ENCODE measurements around the gene ARMC2. TPM values are rescaled to one million over a fixed set of nuclear protein-coding genes. Genes with fewer than 3 reads are reported as not detected.
A peak's percentile ranks its signal among the peaks of the same experiment; 100 is the strongest.

The ARMC2 gene
- total and polyA plus RNA-seq, 4 donors, result 5.3 to 20.7 (median 8.9) TPM

DNA sequence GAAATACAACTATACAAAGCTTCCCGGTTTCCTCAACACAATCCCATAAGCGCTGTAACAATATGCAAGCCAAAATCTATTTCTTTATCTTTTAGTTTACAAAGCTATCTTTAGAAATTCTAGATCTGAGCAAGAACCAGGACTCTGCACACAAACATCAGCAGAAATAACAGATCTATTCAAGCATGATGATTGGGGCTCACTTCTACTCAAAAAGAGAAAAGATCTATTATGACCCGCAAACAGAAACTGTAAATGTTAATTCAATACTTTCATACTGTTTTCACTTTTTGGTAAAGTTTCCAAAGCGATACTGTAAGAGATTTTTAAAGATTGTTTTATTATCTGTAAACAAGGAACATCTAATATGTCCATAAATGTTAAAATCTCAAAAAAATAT is 159.8 kb downstream of the ARMC2 start:
- H3K27me3 ChIP-seq (ENCODE audit: control insufficient read depth in 1 of 2, insufficient read depth in 2 of 2, low read length in 1 of 2), result no peaks in the 10 kb centered on the region
- H3K9me3 ChIP-seq (ENCODE audit: control insufficient read depth, low read length), result no peaks in the 10 kb centered on the region
- no peak for DNase-seq
- H3K4me3 ChIP-seq (ENCODE audit: low read length in 2 of 2), result peak overlapping the region; percentile 18 to 31
- intact Hi-C loops (cut with DNase I), result loop anchor here in 1 of 2 donors (5.0 kb wide), 2 partner anchors 61 to 64 kb away; no protein-coding TSS in a partner anchor
- WGBS, 2 donors, result 73 to 84% methylated on average over 4 of the region's 4 CpGs
- no peaks in the 10 kb centered on the region for H3K36me3 ChIP-seq (ENCODE audit: control insufficient read depth in 1 of 2, insufficient read depth in 2 of 2, low read length in 1 of 2)
- no peaks in the 10 kb centered on the region for H3K4me1 ChIP-seq (ENCODE audit: control insufficient read depth in 1 of 2, insufficient read depth in 2 of 2, low read length in 2 of 2)
- no peak overlapping the region for H3K27ac ChIP-seq (ENCODE audit: low read depth in 1 of 2, low read length in 2 of 2)
- no peak for ATAC-seq (ENCODE audit: low FRiP score)

DNA sequence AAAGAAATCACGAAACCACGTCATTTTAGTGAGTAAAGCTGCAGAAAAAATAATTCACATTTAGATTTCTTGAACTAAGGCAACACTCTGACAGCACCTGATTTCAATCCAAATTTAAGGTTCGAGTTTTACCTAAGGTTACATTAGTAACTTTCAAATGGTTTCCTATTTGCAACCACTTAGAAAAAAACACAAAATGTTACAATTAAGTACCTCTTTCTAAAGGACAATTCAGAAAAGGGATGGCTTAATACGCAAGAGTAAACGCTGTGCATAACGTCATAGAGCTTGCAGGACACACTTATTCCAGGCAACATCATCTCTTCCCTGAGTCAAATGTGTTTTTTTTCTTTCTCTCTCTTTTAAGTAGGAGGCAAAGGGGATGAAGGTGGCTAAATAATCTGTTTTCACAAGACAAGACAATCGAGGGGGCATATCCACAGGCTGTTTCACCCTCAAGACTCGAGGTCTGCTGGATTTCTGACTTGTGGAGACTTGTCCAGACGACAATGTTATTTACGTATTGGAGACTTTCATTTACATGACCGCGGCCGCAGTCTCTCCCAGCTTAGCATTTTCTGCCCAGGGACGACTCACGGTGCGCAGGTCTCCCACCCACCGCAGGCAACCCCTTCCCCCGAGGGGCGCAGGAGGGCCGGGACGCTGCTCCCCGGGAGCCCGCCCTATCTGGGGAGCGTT is 160.5 kb downstream of the ARMC2 start:
- intact Hi-C loops (cut with DNase I), result loop anchor here in 1 of 2 donors (5.0 kb wide), 2 partner anchors 61 to 64 kb away; no protein-coding TSS in a partner anchor
- ATAC-seq (ENCODE audit: low FRiP score), result peak; percentile 61
- no peaks in the 10 kb centered on the region for H3K4me1 ChIP-seq (ENCODE audit: control insufficient read depth in 1 of 2, insufficient read depth in 2 of 2, low read length in 2 of 2)
- no peak for DNase-seq
- peak overlapping the region in 1 of 2 donors; percentile 58 for H3K27ac ChIP-seq (ENCODE audit: low read depth in 1 of 2, low read length in 2 of 2)
- no peaks in the 10 kb centered on the region for H3K9me3 ChIP-seq (ENCODE audit: control insufficient read depth, low read length)
- H3K4me3 ChIP-seq (ENCODE audit: low read length in 2 of 2), result peak overlapping the region; percentile 58 to 76
- no peaks in the 10 kb centered on the region for H3K27me3 ChIP-seq (ENCODE audit: control insufficient read depth in 1 of 2, insufficient read depth in 2 of 2, low read length in 1 of 2)
- WGBS, 2 donors, result 9 to 11% methylated on average over 24 of the region's 24 CpGs
- no peaks in the 10 kb centered on the region for H3K36me3 ChIP-seq (ENCODE audit: control insufficient read depth in 1 of 2, insufficient read depth in 2 of 2, low read length in 1 of 2)

DNA sequence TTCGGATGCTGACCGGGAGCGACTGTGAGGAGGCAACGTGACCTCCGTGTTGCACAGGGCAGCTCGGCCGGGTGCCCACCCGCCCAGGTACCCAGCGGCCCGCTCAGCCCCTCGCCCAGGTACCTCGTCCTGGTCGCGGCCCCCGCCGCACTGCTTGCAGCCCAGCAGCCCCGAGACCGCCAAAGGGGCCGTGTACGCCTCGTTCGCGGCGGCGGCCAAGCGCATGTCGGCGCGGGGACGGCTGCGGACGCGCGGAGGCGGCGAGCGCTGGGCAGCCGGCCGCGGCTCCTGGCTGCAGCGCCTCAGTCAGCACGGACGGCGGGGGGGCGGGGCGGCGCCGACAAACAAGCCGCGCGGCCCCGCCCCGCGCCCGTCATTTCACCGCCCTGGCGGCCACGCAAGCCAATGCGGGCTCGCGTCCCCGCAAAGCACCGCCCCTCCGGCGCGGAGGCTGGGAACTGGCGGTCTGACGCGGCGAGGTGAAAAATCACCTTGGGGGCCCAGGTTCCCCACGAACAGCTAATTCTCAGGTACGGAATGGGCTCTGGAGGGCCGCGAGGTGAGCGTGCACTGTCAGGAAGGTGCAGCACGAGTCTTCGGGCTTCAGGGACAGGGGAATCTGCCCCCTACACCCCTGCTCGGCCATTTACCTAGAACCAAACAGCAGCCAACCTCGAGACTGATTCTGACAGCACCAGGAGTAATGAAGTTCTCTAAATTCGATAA is 161.2 kb downstream of the ARMC2 start:
- no peaks in the 10 kb centered on the region for H3K4me1 ChIP-seq (ENCODE audit: control insufficient read depth in 1 of 2, insufficient read depth in 2 of 2, low read length in 2 of 2)
- intact Hi-C loops (cut with DNase I), result loop anchor here in 1 of 2 donors (5.0 kb wide), 2 partner anchors 62 to 63 kb away; no protein-coding TSS in a partner anchor
- 0% methylated on average over 67 to 80 of the region's 80 CpGs for WGBS, 2 donors

DNA sequence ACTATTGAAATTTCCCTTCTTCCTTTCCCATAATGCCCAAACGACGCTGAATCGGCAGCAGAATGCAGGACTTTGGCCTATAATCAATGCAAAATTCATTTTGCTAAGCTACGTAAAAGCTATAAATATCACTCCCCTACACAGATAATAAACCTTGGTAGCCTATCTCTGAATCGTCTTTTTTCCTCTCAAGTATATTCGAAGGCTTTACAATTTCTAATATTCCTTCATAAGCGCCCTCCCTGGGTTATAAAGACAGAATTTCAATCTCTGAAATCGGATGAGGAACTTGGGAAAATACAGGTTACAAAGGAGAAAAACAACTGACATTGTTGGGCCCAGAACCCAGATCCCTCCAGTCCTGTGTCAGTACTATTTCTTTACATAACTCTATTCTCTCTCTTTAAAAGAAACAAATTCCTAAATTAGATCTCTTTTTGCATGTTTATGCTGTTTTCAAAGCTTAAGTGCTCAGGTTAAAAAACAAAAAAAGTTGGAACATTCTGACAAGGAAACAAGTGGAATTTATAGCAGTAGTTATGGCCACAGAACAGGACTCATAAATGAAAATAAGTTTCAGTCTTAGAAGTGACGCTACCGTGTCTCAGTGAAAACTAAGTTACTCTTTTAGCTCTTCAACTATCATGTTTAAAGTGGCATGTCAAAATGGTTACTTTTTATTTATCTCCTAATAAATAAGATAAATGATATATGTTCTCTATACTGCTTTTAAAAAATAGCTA is 161.9 kb downstream of the ARMC2 start:
- Histone ChIP-seq H3K27ac (ENCODE audit: low read depth in 1 of 2, low read length in 2 of 2) (peak overlapping the region in 1 of 2 donors; percentile 94), H3K4me1 (ENCODE audit: control insufficient read depth in 1 of 2, insufficient read depth in 2 of 2, low read length in 2 of 2) (no peaks in the 10 kb centered on the region), H3K9me3 (ENCODE audit: control insufficient read depth, low read length) (no peaks in the 10 kb centered on the region), H3K4me3 (ENCODE audit: low read length in 2 of 2) (peak overlapping the region; percentile 53 to 81), H3K36me3 (ENCODE audit: control insufficient read depth in 1 of 2, insufficient read depth in 2 of 2, low read length in 1 of 2) (no peaks in the 10 kb centered on the region), H3K27me3 (ENCODE audit: control insufficient read depth in 1 of 2, insufficient read depth in 2 of 2, low read length in 1 of 2) (no peaks in the 10 kb centered on the region)
- intact Hi-C loops (cut with DNase I), result loop anchor here in 1 of 2 donors (5.0 kb wide), 2 partner anchors 62 to 63 kb away; no protein-coding TSS in a partner anchor
- no peak for DNase-seq
- ATAC-seq (ENCODE audit: low FRiP score), result peak; percentile 1
- WGBS, 2 donors, result 31% methylated on average over 10 of the region's 10 CpGs

More for the DNA sequence above, 161.2 kb downstream of the ARMC2 start:
- ATAC-seq (ENCODE audit: low FRiP score), result peak; percentile 97
- Histone ChIP-seq H3K4me3 (ENCODE audit: low read length in 2 of 2) (peak overlapping the region; percentile 76 to 81), H3K36me3 (ENCODE audit: control insufficient read depth in 1 of 2, insufficient read depth in 2 of 2, low read length in 1 of 2) (no peaks in the 10 kb centered on the region), H3K27ac (ENCODE audit: low read depth in 1 of 2, low read length in 2 of 2) (peak overlapping the region in 1 of 2 donors; percentile 94), H3K27me3 (ENCODE audit: control insufficient read depth in 1 of 2, insufficient read depth in 2 of 2, low read length in 1 of 2) (no peaks in the 10 kb centered on the region), H3K9me3 (ENCODE audit: control insufficient read depth, low read length) (no peaks in the 10 kb centered on the region)
- peak; percentile 97 for DNase-seq

DNA sequence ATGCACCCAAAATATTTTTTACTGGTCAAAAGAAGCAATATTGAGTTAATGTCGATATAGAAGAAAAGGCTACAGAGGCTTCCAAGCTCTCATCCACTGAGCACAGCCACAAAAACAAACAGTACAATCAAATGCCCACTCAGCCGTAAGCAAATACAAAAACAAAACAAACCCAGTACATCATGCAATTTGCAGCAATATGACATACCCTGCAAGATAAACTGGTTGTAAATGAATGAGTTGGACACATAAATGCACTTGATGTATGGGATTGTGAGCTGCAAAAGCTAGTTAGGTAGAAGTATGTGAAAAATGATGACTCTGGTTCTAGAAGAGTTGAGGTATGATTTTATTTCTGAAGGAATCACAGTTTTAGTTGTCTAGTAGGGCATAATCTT is 162.5 kb downstream of the ARMC2 start:
- Histone ChIP-seq H3K4me1 (ENCODE audit: control insufficient read depth in 1 of 2, insufficient read depth in 2 of 2, low read length in 2 of 2) (no peaks in the 10 kb centered on the region), H3K27ac (ENCODE audit: low read depth in 1 of 2, low read length in 2 of 2) (no peak overlapping the region), H3K36me3 (ENCODE audit: control insufficient read depth in 1 of 2, insufficient read depth in 2 of 2, low read length in 1 of 2) (no peaks in the 10 kb centered on the region), H3K4me3 (ENCODE audit: low read length in 2 of 2) (no peak overlapping the region), H3K27me3 (ENCODE audit: control insufficient read depth in 1 of 2, insufficient read depth in 2 of 2, low read length in 1 of 2) (no peaks in the 10 kb centered on the region), H3K9me3 (ENCODE audit: control insufficient read depth, low read length) (no peaks in the 10 kb centered on the region)
- no peak for ATAC-seq (ENCODE audit: low FRiP score)
- WGBS, 2 donors, result 81 to 94% methylated on average over 2 of the region's 2 CpGs
- no peak for DNase-seq
- intact Hi-C loops (cut with DNase I), result no loop called here

DNA sequence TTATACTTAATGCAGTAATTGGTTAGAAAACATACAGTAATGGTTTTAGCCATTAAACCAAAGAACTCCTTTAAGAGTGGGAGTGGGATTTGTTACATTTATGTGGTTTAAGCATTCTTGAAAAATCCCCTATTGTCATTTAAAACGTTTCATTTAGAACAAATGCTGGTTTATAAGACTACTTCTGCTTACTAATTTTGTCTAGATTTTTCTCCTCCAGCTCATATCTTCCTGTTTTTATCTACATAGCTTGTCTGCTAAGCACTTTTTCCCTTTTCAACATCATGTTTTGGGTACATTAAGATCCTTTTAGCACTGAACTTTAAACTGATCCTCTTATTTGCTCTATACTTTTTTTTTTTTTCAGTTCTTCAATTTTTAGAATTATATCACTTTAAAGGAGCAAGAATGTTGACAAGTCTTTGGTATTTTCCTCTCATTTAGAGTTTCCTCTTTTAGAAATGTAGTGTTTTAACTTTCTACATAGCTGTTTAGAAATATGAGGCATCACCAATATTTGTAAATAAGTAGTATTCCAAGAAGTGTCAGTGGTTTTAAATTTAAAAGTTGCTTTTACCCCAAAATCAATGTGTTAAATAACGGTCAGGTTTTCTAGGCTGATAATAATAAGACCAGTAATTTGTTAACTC is 165.6 kb downstream of the ARMC2 start:
- Histone ChIP-seq H3K27ac (ENCODE audit: low read depth in 1 of 2, low read length in 2 of 2) (no peak overlapping the region), H3K4me3 (ENCODE audit: low read length in 2 of 2) (no peak overlapping the region), H3K9me3 (ENCODE audit: control insufficient read depth, low read length) (no peaks in the 10 kb centered on the region), H3K4me1 (ENCODE audit: control insufficient read depth in 1 of 2, insufficient read depth in 2 of 2, low read length in 2 of 2) (no peaks in the 10 kb centered on the region), H3K27me3 (ENCODE audit: control insufficient read depth in 1 of 2, insufficient read depth in 2 of 2, low read length in 1 of 2) (no peaks in the 10 kb centered on the region), H3K36me3 (ENCODE audit: control insufficient read depth in 1 of 2, insufficient read depth in 2 of 2, low read length in 1 of 2) (no peaks in the 10 kb centered on the region)
- ATAC-seq (ENCODE audit: low FRiP score), result no peak
- no peak for DNase-seq
- 48 to 52% methylated on average over 2 of the region's 2 CpGs for WGBS, 2 donors
- intact Hi-C loops (cut with DNase I), result no loop called here

DNA sequence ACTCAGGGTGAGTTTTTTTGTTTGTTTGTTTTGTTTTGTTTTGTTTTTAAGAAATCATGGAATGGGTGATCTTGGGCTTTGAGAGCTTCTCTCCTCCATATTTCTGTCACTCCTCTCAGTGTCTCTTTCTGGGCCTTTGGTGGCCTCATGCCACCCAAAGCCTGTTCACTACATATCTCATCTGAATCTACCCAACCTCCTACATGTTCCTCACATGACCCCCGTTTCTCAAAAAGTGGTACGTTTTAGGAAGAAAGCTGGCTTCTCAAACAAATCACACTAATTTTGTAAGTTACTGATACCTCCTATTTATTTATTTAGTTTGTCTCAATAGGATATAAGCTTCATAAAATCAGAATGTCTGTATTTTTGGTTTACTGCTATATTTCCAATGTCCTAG is 166.4 kb downstream of the ARMC2 start:
- no peak overlapping the region for H3K4me3 ChIP-seq (ENCODE audit: low read length in 2 of 2)
- WGBS, 2 donors, result 60 to 95% methylated on average over 2 of the region's 2 CpGs
- no peak for DNase-seq
- no peaks in the 10 kb centered on the region for H3K9me3 ChIP-seq (ENCODE audit: control insufficient read depth, low read length)
- ATAC-seq (ENCODE audit: low FRiP score), result no peak
- H3K36me3 ChIP-seq (ENCODE audit: control insufficient read depth in 1 of 2, insufficient read depth in 2 of 2, low read length in 1 of 2), result no peaks in the 10 kb centered on the region
- no peaks in the 10 kb centered on the region for H3K27me3 ChIP-seq (ENCODE audit: control insufficient read depth in 1 of 2, insufficient read depth in 2 of 2, low read length in 1 of 2)
- H3K27ac ChIP-seq (ENCODE audit: low read depth in 1 of 2, low read length in 2 of 2), result no peak overlapping the region
- intact Hi-C loops (cut with DNase I), result no loop called here
- no peaks in the 10 kb centered on the region for H3K4me1 ChIP-seq (ENCODE audit: control insufficient read depth in 1 of 2, insufficient read depth in 2 of 2, low read length in 2 of 2)

DNA sequence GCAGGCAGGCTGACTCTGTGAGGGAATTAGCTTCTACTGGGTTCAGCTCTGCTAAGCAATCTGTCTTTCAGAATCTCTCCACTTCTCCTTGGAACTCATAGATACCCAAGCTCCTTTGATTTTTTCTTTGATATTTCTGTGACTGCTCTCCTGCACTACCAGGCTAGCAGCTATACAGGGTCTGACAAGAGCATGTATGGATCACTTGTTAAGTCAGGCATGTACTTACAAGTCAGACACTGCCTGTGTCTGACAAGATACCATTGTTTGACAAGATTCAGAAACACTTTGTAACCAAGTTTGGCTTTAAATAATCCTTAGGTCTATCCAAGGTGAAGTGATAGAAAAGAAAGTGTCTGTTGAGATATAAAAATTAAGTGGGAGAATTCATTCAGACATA is 167.0 kb downstream of the ARMC2 start:
- intact Hi-C loops (cut with DNase I), result no loop called here
- Histone ChIP-seq H3K9me3 (ENCODE audit: control insufficient read depth, low read length) (no peaks in the 10 kb centered on the region), H3K27me3 (ENCODE audit: control insufficient read depth in 1 of 2, insufficient read depth in 2 of 2, low read length in 1 of 2) (no peaks in the 10 kb centered on the region), H3K4me1 (ENCODE audit: control insufficient read depth in 1 of 2, insufficient read depth in 2 of 2, low read length in 2 of 2) (no peaks in the 10 kb centered on the region), H3K27ac (ENCODE audit: low read depth in 1 of 2, low read length in 2 of 2) (peak overlapping the region in 1 of 2 donors; percentile 14), H3K36me3 (ENCODE audit: control insufficient read depth in 1 of 2, insufficient read depth in 2 of 2, low read length in 1 of 2) (no peaks in the 10 kb centered on the region), H3K4me3 (ENCODE audit: low read length in 2 of 2) (no peak overlapping the region)
- DNase-seq, result no peak
- ATAC-seq (ENCODE audit: low FRiP score), result no peak
